Cardiac fibroblast (primary cell): ENCODE data around the gene MUC3A.

Experiments
- DNase-seq, 2 donors: peaks; one replicate each; pipeline versions ENCODE4 v3.0.0 to v3.0.0-alpha.2; 2010; ENCODE audit warnings: low read depth in 2 of 2
- H3K4me3 ChIP-seq, 2 donors: replicated peaks in 1 of 2; 1 replicate in 1 of 2; 2 replicates in 1 of 2; pipeline ENCODE4 v1.5.1; 2011; ENCODE audit warnings: low read depth in 2 of 2, low read length in 2 of 2, mild to moderate bottlenecking in 2 of 2, moderate library complexity in 1 of 2
- TF ChIP-seq, protein P1 (sequence below): IDR thresholded peaks from one replicate; pipeline ENCODE4 v1.5.1; 2011; ENCODE audit warnings: low read depth, mild to moderate bottlenecking, low read length, inconsistent platforms

Gene MUC3A

DNA sequence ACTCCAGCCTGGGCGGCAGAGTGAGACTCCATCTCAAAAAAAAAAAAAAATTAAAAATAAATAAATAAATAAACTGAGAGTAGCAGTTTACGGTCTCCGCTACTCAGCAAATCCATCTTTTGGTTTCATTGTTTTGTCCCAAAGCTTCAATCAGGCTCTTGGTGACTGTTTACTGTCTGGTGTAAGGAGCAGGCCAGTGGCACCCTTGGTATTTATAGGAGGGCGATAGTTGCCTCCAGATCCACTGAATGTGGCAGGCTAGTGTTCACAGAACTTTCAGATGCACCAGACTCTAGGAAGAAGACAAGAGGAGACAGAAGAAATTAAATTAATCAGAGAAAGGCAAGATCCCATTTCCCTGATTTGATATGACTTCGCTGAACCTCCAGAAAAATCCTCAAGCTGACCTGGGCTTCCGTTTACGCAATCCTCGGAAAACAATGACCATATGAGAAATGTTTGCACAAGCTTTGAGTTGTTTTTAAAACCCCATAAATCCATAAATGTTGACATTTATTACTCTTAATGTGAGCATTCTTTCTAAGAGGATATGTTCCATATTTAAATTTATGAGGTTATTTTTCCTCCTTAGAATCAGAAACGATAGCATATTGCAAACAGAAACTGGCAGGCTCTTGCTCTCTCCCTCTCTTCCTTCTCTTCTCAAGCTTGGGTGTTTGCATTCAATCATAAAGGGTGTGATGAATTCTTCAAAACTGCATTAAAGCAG lies 7.1 kb upstream of the MUC3A start:
- TF ChIP-seq, protein P1, sequence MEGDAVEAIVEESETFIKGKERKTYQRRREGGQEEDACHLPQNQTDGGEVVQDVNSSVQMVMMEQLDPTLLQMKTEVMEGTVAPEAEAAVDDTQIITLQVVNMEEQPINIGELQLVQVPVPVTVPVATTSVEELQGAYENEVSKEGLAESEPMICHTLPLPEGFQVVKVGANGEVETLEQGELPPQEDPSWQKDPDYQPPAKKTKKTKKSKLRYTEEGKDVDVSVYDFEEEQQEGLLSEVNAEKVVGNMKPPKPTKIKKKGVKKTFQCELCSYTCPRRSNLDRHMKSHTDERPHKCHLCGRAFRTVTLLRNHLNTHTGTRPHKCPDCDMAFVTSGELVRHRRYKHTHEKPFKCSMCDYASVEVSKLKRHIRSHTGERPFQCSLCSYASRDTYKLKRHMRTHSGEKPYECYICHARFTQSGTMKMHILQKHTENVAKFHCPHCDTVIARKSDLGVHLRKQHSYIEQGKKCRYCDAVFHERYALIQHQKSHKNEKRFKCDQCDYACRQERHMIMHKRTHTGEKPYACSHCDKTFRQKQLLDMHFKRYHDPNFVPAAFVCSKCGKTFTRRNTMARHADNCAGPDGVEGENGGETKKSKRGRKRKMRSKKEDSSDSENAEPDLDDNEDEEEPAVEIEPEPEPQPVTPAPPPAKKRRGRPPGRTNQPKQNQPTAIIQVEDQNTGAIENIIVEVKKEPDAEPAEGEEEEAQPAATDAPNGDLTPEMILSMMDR, result no peak
- no peak for DNase-seq
- H3K4me3 ChIP-seq, result no peak overlapping the region

- DNase-seq, result no peak
- no peak overlapping the region for H3K4me3 ChIP-seq
- TF ChIP-seq, protein P1, result no peak
Measured at GRCh38 chr7:100943693-100944092, 5.6 kb upstream of the MUC3A start.

- H3K4me3 ChIP-seq, result no peak overlapping the region
- TF ChIP-seq, protein P1, result no peak
- DNase-seq, result no peak
Measured at GRCh38 chr7:100944138-100944537, 5.2 kb upstream of the MUC3A start.

DNA sequence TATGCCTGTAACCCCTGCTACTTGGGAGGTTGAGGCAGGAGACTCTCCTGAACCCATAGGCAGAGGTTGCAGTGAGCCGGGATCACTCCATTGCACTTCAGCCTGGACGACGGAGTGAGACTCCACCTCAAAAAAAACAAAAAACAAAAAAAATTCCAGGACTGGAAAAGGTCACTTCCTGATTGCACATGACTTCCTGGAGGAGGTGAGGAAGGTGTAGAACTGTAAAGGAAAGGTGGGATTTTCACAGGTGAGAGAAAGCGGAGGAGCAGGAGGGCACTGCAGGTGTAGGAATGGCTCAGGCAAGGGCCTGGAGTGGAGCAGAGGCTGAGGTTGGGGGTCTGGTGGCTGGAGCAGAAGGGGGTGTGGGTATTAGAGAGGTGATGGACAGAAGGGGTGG lies 3.2 kb upstream of the MUC3A start:
- no peak for DNase-seq
- TF ChIP-seq, protein P1, result no peak

GRCh38 chr7:100946766-100947365 lies 2.5 kb upstream of the MUC3A start:
- TF ChIP-seq, protein P1, result no peak
- H3K4me3 ChIP-seq, result no peak overlapping the region
- no peak for DNase-seq

More for the DNA sequence above, 3.2 kb upstream of the MUC3A start:
- no peak overlapping the region for H3K4me3 ChIP-seq

DNA sequence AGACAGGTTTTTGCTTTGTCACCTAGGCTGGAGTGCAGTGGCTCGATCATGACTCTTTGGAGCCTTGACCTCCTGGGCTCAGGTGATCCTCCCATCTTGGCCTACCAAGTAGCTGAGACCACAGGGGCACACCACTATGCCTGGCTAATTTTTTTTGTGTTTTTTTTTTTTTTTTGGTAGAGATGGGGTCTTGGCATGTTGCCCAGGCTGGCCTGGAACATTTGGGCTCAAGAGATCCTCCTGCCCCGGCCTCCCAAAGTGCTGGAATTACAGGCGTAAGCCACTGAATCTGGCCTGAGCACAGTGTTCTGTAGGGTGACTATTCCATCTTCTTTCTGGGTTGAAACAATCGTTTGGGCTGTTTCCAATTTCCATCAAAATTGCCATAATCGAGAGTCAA lies 1.5 kb upstream of the MUC3A start:
- DNase-seq, result no peak
- TF ChIP-seq, protein P1, result no peak
- no peak overlapping the region for H3K4me3 ChIP-seq
